Esophagus squamous epithelium (tissue), 5 donors: Measurements from ENCODE around the gene IL1RAPL1. TPM values are rescaled to one million over a fixed set of nuclear protein-coding genes. Genes with fewer than 3 reads are reported as not detected.

Experiments used
- DNase-seq: peaks from one replicate; lab custom pipeline; 2025; lab: John Stamatoyannopoulos, UW
- H3K27ac ChIP-seq, 4 donors: fragments of 200-600 bp; sonication (generic); one replicate each; pipeline ENCODE4 v1.5.1; 2016 to 2019; ENCODE audit warnings: mild to moderate bottlenecking in 1 of 4
- H3K27me3 ChIP-seq, 4 donors: fragments of 200-600 bp; sonication (generic); 1 replicate in 3 of 4; 2 replicates in 1 of 4; pipeline versions ENCODE4 v1.5.1 to v1.6.0; 2017 to 2021; ENCODE audit warnings: antibody characterized with exemption in 1 of 4
- H3K36me3 ChIP-seq, 3 donors: fragments of 200-600 bp; sonication (generic); one replicate each; pipeline ENCODE4 v1.5.1; 2016 to 2019
- H3K4me1 ChIP-seq, 3 donors: fragments of 200-600 bp; sonication (generic); one replicate each; pipeline ENCODE4 v1.5.1; 2017 to 2019
- H3K4me3 ChIP-seq, 4 donors: fragments of 200-600 bp; sonication (generic); 1 replicate in 3 of 4; 2 replicates in 1 of 4; pipeline ENCODE4 v1.5.1; 2016 to 2019; ENCODE audit warnings: mild to moderate bottlenecking in 2 of 4, moderate library complexity in 1 of 4
- H3K9me3 ChIP-seq, 3 donors: fragments of 200-600 bp; sonication (generic); one replicate each; pipeline ENCODE4 v1.5.1; 2016 to 2019
- CTCF ChIP-seq, 6 experiments: fragments of 450-650 bp in 4 of 6; fragments of 200-600 bp in 2 of 6; sonication (generic) in 2 of 6; IDR thresholded peaks; one replicate each; pipeline ENCODE4 v1.5.1; 2016 to 2019; ENCODE audit warnings: antibody characterized with exemption in 6 of 6, mild to moderate bottlenecking in 4 of 6, moderate library complexity in 4 of 6
- POLR2A ChIP-seq, 4 donors: fragments of 450-650 bp; IDR thresholded peaks; one replicate each; pipeline ENCODE4 v1.6.1; 2017; ENCODE audit warnings: antibody characterized with exemption in 4 of 4, mild to moderate bottlenecking in 4 of 4, moderate library complexity in 3 of 4
- WGBS, 2 donors: methylation state at CpG; one replicate each; pipeline ENCODE4 v1.1.5; 2018; 5-methylcytosine and 5-hydroxymethylcytosine counted together
- intact Hi-C: fragments of 100-400 bp; cut with DNase I; formaldehyde crosslinking; loops from one replicate; pipeline ENCODE4 v1.15.0; 2022
- total RNA-seq, 4 donors: library from RNA; depleted of rRNA; stranded (reverse); fragments of >200 nt; gene quantifications; one replicate each; pipeline ENCODE4 v1.1.0, GENCODE V29; 2016
- donor health status: DM: yes; HTN: yes; CAD: no.

IL1RAPL1 gene
- total RNA-seq, 4 donors from 2014 or later, result 0.09 to 0.19 (median 0.13) TPM; not detected in 1

GRCh38 chrX:29876733-29877132, 1289.5 kb downstream of the IL1RAPL1 start:
- WGBS, 2 donors, result 61 to 69% methylated on average over 4 of the region's 4 CpGs
- TF ChIP-seq POLR2A (IDR thresholded peaks at IDR 0.05), result no peak
- TF ChIP-seq CTCF (IDR thresholded peaks at IDR 0.05), result no peak
- Histone ChIP-seq H3K36me3 (no peaks in the 10 kb centered on the region), H3K4me1 (no peaks in the 10 kb centered on the region), H3K9me3 (no peaks in the 10 kb centered on the region), H3K27me3 (no peaks in the 10 kb centered on the region), H3K27ac (no peak overlapping the region), H3K4me3 (no peak overlapping the region)
- intact Hi-C loops, result no loop called here
- DNase-seq, result no peak

- no peaks in the 10 kb centered on the region for H3K9me3 ChIP-seq
- TF ChIP-seq POLR2A (IDR thresholded peaks at IDR 0.05), result no peak
- no peak for TF ChIP-seq CTCF (IDR thresholded peaks at IDR 0.05)
- no peaks in the 10 kb centered on the region for H3K4me1 ChIP-seq
- DNase-seq, result no peak
- no peak overlapping the region for H3K27ac ChIP-seq
- intact Hi-C loops, result no loop called here
- H3K27me3 ChIP-seq, result no peaks in the 10 kb centered on the region
- 47 to 92% methylated on average over 2 to 3 of the region's 3 CpGs for WGBS, 2 donors
- no peaks in the 10 kb centered on the region for H3K36me3 ChIP-seq
- no peak overlapping the region for H3K4me3 ChIP-seq
Measured at GRCh38 chrX:29880977-29881376, 1293.7 kb downstream of the IL1RAPL1 start.

- Histone ChIP-seq H3K4me3 (no peak overlapping the region), H3K9me3 (no peaks in the 10 kb centered on the region), H3K4me1 (no peaks in the 10 kb centered on the region), H3K27ac (no peak overlapping the region), H3K36me3 (no peaks in the 10 kb centered on the region), H3K27me3 (no peaks in the 10 kb centered on the region)
- intact Hi-C loops, result no loop called here
- no peak for DNase-seq
- WGBS, 2 donors, result 75 to 79% methylated on average over 1 to 2 of the region's 2 CpGs
- TF ChIP-seq POLR2A (IDR thresholded peaks at IDR 0.05), result no peak
- TF ChIP-seq CTCF (IDR thresholded peaks at IDR 0.05), result no peak
Measured at GRCh38 chrX:29890004-29890403, 1302.8 kb downstream of the IL1RAPL1 start.

DNA sequence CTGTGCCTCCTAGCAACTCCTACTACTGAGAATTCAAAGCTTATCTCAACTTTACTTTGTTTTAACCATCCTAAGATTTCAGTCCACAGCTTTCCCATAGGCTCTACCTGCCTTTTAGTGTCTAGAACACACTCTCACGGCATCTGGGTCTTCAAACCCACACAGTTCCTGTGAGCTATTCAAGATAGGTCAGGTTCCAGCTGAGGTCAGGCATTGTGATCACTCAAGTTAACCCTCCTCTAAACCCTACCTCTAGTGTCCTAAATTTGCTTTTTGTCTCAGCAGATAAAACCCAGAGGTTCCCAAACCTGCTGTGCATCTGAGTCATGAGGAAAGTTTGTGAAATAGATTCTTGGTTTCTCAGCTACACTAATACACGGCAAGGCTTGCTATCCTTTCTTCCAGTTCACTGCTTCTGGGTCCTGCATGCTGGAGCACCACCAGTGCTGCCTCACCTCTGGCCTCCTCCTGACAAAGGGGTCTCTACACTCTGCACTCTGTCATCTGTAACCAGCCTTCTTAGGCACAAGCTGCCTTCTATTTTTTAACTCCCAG, 1303.5 kb downstream of the IL1RAPL1 start:
- WGBS, 2 donors, result 66 to 85% methylated on average over 2 of the region's 2 CpGs
- H3K36me3 ChIP-seq, result no peaks in the 10 kb centered on the region
- intact Hi-C loops, result no loop called here
- H3K27ac ChIP-seq, result no peak overlapping the region
- H3K4me3 ChIP-seq, result no peak overlapping the region
- TF ChIP-seq POLR2A (IDR thresholded peaks at IDR 0.05), result no peak
- no peak for TF ChIP-seq CTCF (IDR thresholded peaks at IDR 0.05)
- no peaks in the 10 kb centered on the region for H3K4me1 ChIP-seq
- DNase-seq, result no peak
- H3K27me3 ChIP-seq, result no peaks in the 10 kb centered on the region
- H3K9me3 ChIP-seq, result no peaks in the 10 kb centered on the region

DNA sequence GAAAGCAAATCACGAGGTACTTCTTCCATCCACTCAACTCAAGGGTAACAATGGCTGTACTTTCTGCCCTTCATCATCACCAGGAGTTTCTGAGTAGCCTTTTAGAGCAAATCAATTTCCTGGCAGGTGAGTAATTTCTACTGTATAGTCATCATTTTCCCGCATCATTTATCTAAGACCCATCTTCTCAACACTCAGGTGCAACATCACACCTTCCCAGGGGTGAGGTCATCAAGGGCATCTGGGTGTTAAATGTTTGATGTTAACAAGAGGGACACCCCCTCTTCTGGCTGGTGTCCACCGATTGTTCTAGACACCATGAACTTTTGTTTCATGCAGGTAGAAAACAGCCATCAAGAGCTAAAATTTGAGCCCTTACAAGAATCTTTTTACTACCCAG, 1314.8 kb downstream of the IL1RAPL1 start:
- Histone ChIP-seq H3K4me3 (no peak overlapping the region), H3K4me1 (no peaks in the 10 kb centered on the region), H3K27ac (no peak overlapping the region), H3K9me3 (no peaks in the 10 kb centered on the region), H3K27me3 (no peaks in the 10 kb centered on the region), H3K36me3 (no peaks in the 10 kb centered on the region)
- no peak for TF ChIP-seq POLR2A (IDR thresholded peaks at IDR 0.05)
- no peak for TF ChIP-seq CTCF (IDR thresholded peaks at IDR 0.05)
- WGBS, 2 donors, result 52 to 64% methylated on average over 3 of the region's 3 CpGs
- intact Hi-C loops, result no loop called here
- DNase-seq, result no peak
